HEK293 (cell line): Measurements from ENCODE around the gene CST7.

ENCODE experiments used
- CTCF ChIA-PET: fragments of 350-600 bp; formaldehyde crosslinking; extraction: SDS; loops from one replicate; lab custom pipeline; 2021; ENCODE audit warnings: antibody characterized with exemption; lab: Yijun Ruan, JAX
- POLR2A ChIA-PET: fragments of 300-600 bp; formaldehyde crosslinking; extraction: SDS; loops from one replicate; lab custom pipeline; 2020; ENCODE audit warnings: antibody characterized with exemption, inconsistent platforms; lab: Yijun Ruan, JAX
- H3K27ac ChIP-seq: fragments of 200-500 bp; sonication (Bioruptor generic); 2 replicates; pipeline ENCODE4 v1.5.1; 2014; ENCODE audit warnings: low read depth, low read length, control low read depth, inconsistent platforms; ENCODE audit errors: extremely low read depth
- H3K36me3 ChIP-seq, 2 experiments: fragments of 200-500 bp in 1 of 2; sonication (Bioruptor generic) in 1 of 2; 1 replicate in 1 of 2; 2 replicates in 1 of 2; pipeline ENCODE4 v1.5.1; 2014 to 2017; ENCODE audit warnings: inconsistent platforms in 2 of 2, low read length in 2 of 2; ENCODE audit not compliant: control insufficient read depth in 2 of 2, insufficient read depth in 1 of 2
- H3K4me1 ChIP-seq: fragments of 200-500 bp; sonication (Bioruptor generic); 2 replicates; pipeline ENCODE4 v1.5.1; 2014; ENCODE audit warnings: mild to moderate bottlenecking, low read length, inconsistent platforms; ENCODE audit not compliant: control insufficient read depth, insufficient read depth
- H3K4me3 ChIP-seq: 2 replicates; pipeline ENCODE4 v1.5.1; 2011; ENCODE audit warnings: low read depth, mild to moderate bottlenecking, control low read depth, low read length, moderate library complexity
- H3K9me3 ChIP-seq: fragments of 200-500 bp; sonication (Bioruptor generic); 2 replicates; pipeline ENCODE4 v1.5.1; 2014; ENCODE audit warnings: low read depth, low read length, inconsistent platforms; ENCODE audit not compliant: control insufficient read depth, insufficient read depth
- BCL6B ChIP-seq: fragments of 450-650 bp; formaldehyde crosslinking; IDR thresholded peaks from 2 replicates; pipeline ENCODE4 v1.5.1; 2017; ENCODE audit warnings: missing biosample characterization, missing genetic modification characterization
- MYNN ChIP-seq: fragments of 450-650 bp; formaldehyde crosslinking; IDR thresholded peaks from 2 replicates; pipeline ENCODE4 v1.5.1; 2016; ENCODE audit warnings: missing biosample characterization, missing genetic modification characterization, borderline replicate concordance
- PRDM10 ChIP-seq: fragments of 450-650 bp; formaldehyde crosslinking; IDR thresholded peaks from 2 replicates; pipeline ENCODE4 v1.5.1; 2016; ENCODE audit warnings: missing biosample characterization, missing genetic modification characterization
- SP7 ChIP-seq: fragments of 450-650 bp; formaldehyde crosslinking; IDR thresholded peaks from 2 replicates; pipeline ENCODE4 v1.5.1; 2016; ENCODE audit warnings: missing biosample characterization, missing genetic modification characterization
- ZBTB11 ChIP-seq: fragments of 450-650 bp; formaldehyde crosslinking; conservative IDR thresholded peaks from 2 replicates; pipeline ENCODE4 v1.5.1; 2016; ENCODE audit warnings: low read depth, missing biosample characterization, missing genetic modification characterization
- ZBTB44 ChIP-seq: fragments of 450-650 bp; IDR thresholded peaks from 2 replicates; pipeline ENCODE4 v1.5.1; 2018; ENCODE audit warnings: missing biosample characterization, mild to moderate bottlenecking, missing genetic modification characterization
- ZBTB49 ChIP-seq: fragments of 450-650 bp; formaldehyde crosslinking; IDR thresholded peaks from 2 replicates; pipeline ENCODE4 v1.5.1; 2016; ENCODE audit warnings: missing biosample characterization, missing genetic modification characterization, low read depth
- ZBTB7A ChIP-seq: fragments of 450-650 bp; formaldehyde crosslinking; IDR thresholded peaks from 2 replicates; pipeline ENCODE4 v1.5.1; 2016; ENCODE audit warnings: low read depth, missing biosample characterization, missing genetic modification characterization
- ZNF221 ChIP-seq: fragments of 450-650 bp; formaldehyde crosslinking; IDR thresholded peaks from 2 replicates; pipeline ENCODE4 v1.5.1; 2017; ENCODE audit warnings: missing biosample characterization, missing genetic modification characterization, borderline replicate concordance
- ZNF248 ChIP-seq: fragments of 450-650 bp; formaldehyde crosslinking; IDR thresholded peaks from 2 replicates; pipeline ENCODE4 v1.5.1; 2017; ENCODE audit warnings: missing biosample characterization, missing genetic modification characterization
- ZNF280D ChIP-seq: fragments of 450-650 bp; formaldehyde crosslinking; IDR thresholded peaks from 2 replicates; pipeline ENCODE4 v1.5.1; 2016; ENCODE audit warnings: missing biosample characterization, missing genetic modification characterization
- ZNF302 ChIP-seq: fragments of 450-650 bp; formaldehyde crosslinking; IDR thresholded peaks from 2 replicates; pipeline ENCODE4 v1.5.1; 2016; ENCODE audit warnings: missing biosample characterization, missing genetic modification characterization, low read depth
- ZNF350 ChIP-seq: fragments of 450-650 bp; formaldehyde crosslinking; IDR thresholded peaks from 2 replicates; pipeline ENCODE4 v1.5.0; 2017; ENCODE audit warnings: missing biosample characterization, mild to moderate bottlenecking, missing genetic modification characterization
- ZNF529 ChIP-seq: fragments of 450-650 bp; formaldehyde crosslinking; IDR thresholded peaks from 2 replicates; pipeline ENCODE4 v1.5.1; 2017; ENCODE audit warnings: missing genetic modification characterization, missing biosample characterization; ENCODE audit not compliant: insufficient replicate concordance
- ZNF560 ChIP-seq: fragments of 450-650 bp; formaldehyde crosslinking; IDR thresholded peaks from 2 replicates; pipeline ENCODE4 v1.5.1; 2017; ENCODE audit warnings: missing biosample characterization, missing genetic modification characterization, borderline replicate concordance
- ZNF585B ChIP-seq: fragments of 450-650 bp; formaldehyde crosslinking; IDR thresholded peaks from 2 replicates; pipeline ENCODE4 v1.5.1; 2016; ENCODE audit warnings: missing biosample characterization, missing genetic modification characterization
- ZNF654 ChIP-seq: fragments of 450-650 bp; formaldehyde crosslinking; IDR thresholded peaks from 2 replicates; pipeline ENCODE4 v1.5.1; 2016; ENCODE audit warnings: low read depth, missing biosample characterization, missing genetic modification characterization

Gene CST7

GRCh38 chr20:25007491-25008305, 58.6 kb downstream of the CST7 start:
- peaks cover 0 to 29% of the 10 kb centered on the region in 2 experiments; a peak in 1 of 3 replicates for H3K36me3 ChIP-seq
- ChIA-PET POLR2A (no interaction called here), CTCF (no interaction called here)

More at GRCh38 chr20:25007491-25008305, 58.6 kb downstream of the CST7 start:
- TF ChIP-seq ZNF350 (tag by site-specific recombination) (no peak), ZBTB44 (no peak), BCL6B (tag by site-specific recombination) (no peak), ZNF280D (tag by site-specific recombination) (no peak), MYNN (tag by site-specific recombination) (no peak), ZBTB49 (tag by site-specific recombination) (no peak), ZBTB11 (tag by site-specific recombination) (no peak), ZNF654 (tag by site-specific recombination) (no peak), ZNF302 (tag by site-specific recombination) (no peak), ZNF221 (tag by site-specific recombination) (no peak), ZNF248 (tag by site-specific recombination) (no peak), ZBTB7A (tag by site-specific recombination) (no peak), ZNF585B (tag by site-specific recombination) (no peak), SP7 (no peak), PRDM10 (tag by site-specific recombination) (no peak), ZNF560 (no peak), ZNF529 (no peak)
- Histone ChIP-seq H3K27ac (no peak overlapping the region), H3K4me3 (no peak overlapping the region), H3K4me1 (no peaks in the 10 kb centered on the region), H3K9me3 (no peaks in the 10 kb centered on the region)
